ENCODE measurements around the gene FCAMR.

DNA sequence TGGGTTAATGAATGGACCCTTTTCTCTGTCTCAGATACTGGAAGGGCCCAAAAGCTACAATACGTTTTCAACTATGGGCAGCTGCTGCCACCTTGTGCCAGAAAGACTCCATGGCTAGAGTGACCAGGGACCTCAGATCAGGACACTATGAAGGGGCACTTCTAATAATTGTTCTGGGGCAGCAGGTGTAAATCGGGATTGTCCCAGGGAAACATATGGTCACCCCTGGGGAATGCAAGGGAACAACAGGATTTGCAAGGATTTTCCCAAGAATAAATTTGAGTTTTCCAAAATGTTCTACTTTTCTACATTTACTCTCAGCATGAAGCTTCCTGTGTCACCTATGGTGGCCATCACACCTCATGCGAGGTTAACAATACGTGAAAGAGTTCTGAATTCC lies 12.0 kb upstream of the FCAMR start:
- TF ChIP-seq, protein P1, sequence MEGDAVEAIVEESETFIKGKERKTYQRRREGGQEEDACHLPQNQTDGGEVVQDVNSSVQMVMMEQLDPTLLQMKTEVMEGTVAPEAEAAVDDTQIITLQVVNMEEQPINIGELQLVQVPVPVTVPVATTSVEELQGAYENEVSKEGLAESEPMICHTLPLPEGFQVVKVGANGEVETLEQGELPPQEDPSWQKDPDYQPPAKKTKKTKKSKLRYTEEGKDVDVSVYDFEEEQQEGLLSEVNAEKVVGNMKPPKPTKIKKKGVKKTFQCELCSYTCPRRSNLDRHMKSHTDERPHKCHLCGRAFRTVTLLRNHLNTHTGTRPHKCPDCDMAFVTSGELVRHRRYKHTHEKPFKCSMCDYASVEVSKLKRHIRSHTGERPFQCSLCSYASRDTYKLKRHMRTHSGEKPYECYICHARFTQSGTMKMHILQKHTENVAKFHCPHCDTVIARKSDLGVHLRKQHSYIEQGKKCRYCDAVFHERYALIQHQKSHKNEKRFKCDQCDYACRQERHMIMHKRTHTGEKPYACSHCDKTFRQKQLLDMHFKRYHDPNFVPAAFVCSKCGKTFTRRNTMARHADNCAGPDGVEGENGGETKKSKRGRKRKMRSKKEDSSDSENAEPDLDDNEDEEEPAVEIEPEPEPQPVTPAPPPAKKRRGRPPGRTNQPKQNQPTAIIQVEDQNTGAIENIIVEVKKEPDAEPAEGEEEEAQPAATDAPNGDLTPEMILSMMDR (IDR thresholded peaks at IDR 0.05; ENCODE audit: low read depth, low read length), result peak; percentile 99
- TF ChIP-seq EZH2phosphoT487 (IDR thresholded peaks at IDR 0.05; ENCODE audit: low read depth), result no peak
